H9 (cell line): Measurements from ENCODE around the gene CACNG6. TPM values are rescaled to one million over a fixed set of nuclear protein-coding genes. Genes with fewer than 3 reads are reported as not detected.

Source experiments
- DNase-seq: peaks from one replicate; pipeline ENCODE4 v3.0.0-alpha.2; 2017
- H2AFZ ChIP-seq: one replicate; pipeline ENCODE4 v1.6.1; 2013; ENCODE audit warnings: mild to moderate bottlenecking, low read length, control low read depth, moderate library complexity
- H2AK5ac ChIP-seq: 2 replicates; pipeline ENCODE4 v1.6.1; 2013; ENCODE audit warnings: low read length, control low read depth, mixed read lengths; ENCODE audit not compliant: insufficient read length
- H2BK120ac ChIP-seq: one replicate; pipeline ENCODE4 v1.6.1; 2013; ENCODE audit warnings: low read depth, mild to moderate bottlenecking, low read length, control low read depth, inconsistent platforms; ENCODE audit not compliant: poor library complexity, severe bottlenecking
- H2BK12ac ChIP-seq: 2 replicates; pipeline ENCODE4 v1.6.1; 2013; ENCODE audit warnings: low read length, control low read depth, mixed read lengths, low read depth; ENCODE audit not compliant: insufficient read length
- H2BK15ac ChIP-seq: 2 replicates; pipeline ENCODE4 v1.6.1; 2013; ENCODE audit warnings: low read depth, low read length, control low read depth
- H2BK20ac ChIP-seq: one replicate; pipeline ENCODE4 v1.6.1; 2013; ENCODE audit warnings: low read depth, mild to moderate bottlenecking, low read length, control low read depth, inconsistent platforms; ENCODE audit not compliant: poor library complexity, severe bottlenecking
- H2BK5ac ChIP-seq: 2 replicates; pipeline ENCODE4 v1.6.1; 2013; ENCODE audit warnings: low read length, control low read depth, mixed read lengths; ENCODE audit not compliant: insufficient read length
- H3K14ac ChIP-seq: 2 replicates; pipeline ENCODE4 v1.6.1; 2013; ENCODE audit warnings: low read length, control low read depth; ENCODE audit not compliant: insufficient read depth
- H3K18ac ChIP-seq: 2 replicates; pipeline ENCODE4 v1.6.1; 2013; ENCODE audit warnings: low read depth, mild to moderate bottlenecking, mixed read lengths, low read length, control low read depth; ENCODE audit not compliant: insufficient read length
- H3K23ac ChIP-seq: 2 replicates; pipeline ENCODE4 v1.6.1; 2013; ENCODE audit warnings: low read length, control low read depth, mixed read lengths, low read depth; ENCODE audit not compliant: insufficient read length
- H3K23me2 ChIP-seq: 2 replicates; pipeline ENCODE4 v1.6.1; 2013; ENCODE audit warnings: low read depth, mild to moderate bottlenecking, mixed read lengths, low read length, control low read depth; ENCODE audit not compliant: insufficient read length, poor library complexity, severe bottlenecking
- H3K27ac ChIP-seq: 2 replicates; pipeline ENCODE4 v1.5.1; 2013; ENCODE audit warnings: low read length, control low read depth, mixed read lengths, low read depth; ENCODE audit not compliant: insufficient read length
- H3K27me3 ChIP-seq: 2 replicates; pipeline ENCODE4 v1.6.1; 2013; ENCODE audit warnings: low read length, control low read depth, inconsistent platforms; ENCODE audit not compliant: insufficient read depth
- H3K4ac ChIP-seq: 2 replicates; pipeline ENCODE4 v1.6.1; 2013; ENCODE audit warnings: low read depth, mild to moderate bottlenecking, control low read depth, inconsistent platforms, low read length, moderate library complexity
- H3K4me1 ChIP-seq: 2 replicates; pipeline ENCODE4 v1.6.1; 2013; ENCODE audit warnings: low read length, control low read depth, inconsistent platforms; ENCODE audit not compliant: insufficient read depth
- H3K4me2 ChIP-seq: 2 replicates; pipeline ENCODE4 v1.6.1; 2013; ENCODE audit warnings: low read length, control low read depth, mixed read lengths; ENCODE audit not compliant: insufficient read length, insufficient read depth
- H3K56ac ChIP-seq: 2 replicates; pipeline ENCODE4 v1.6.1; 2013; ENCODE audit warnings: low read depth, mild to moderate bottlenecking, mixed read lengths, low read length, control low read depth; ENCODE audit not compliant: insufficient read length
- H3K79me1 ChIP-seq: 2 replicates; pipeline ENCODE4 v1.6.1; 2013; ENCODE audit warnings: low read depth, mild to moderate bottlenecking, moderate library complexity, low read length, control low read depth, inconsistent platforms; ENCODE audit not compliant: insufficient read depth, poor library complexity, severe bottlenecking
- H3K79me2 ChIP-seq: 2 replicates; pipeline ENCODE4 v1.6.1; 2013; ENCODE audit warnings: low read length, control low read depth, inconsistent platforms; ENCODE audit not compliant: insufficient read depth
- H3K9ac ChIP-seq: 2 replicates; pipeline ENCODE4 v1.6.1; 2013; ENCODE audit warnings: low read length, control low read depth, mixed read lengths; ENCODE audit not compliant: insufficient read length; ENCODE audit errors: extremely low read depth
- H3K9me3 ChIP-seq: one replicate; pipeline ENCODE4 v1.6.1; 2013; ENCODE audit warnings: low read depth, low read length, inconsistent platforms; ENCODE audit not compliant: control insufficient read depth
- H3T11ph ChIP-seq: one replicate; pipeline ENCODE4 v1.6.1; 2013; ENCODE audit warnings: mild to moderate bottlenecking, low read length, control low read depth, inconsistent platforms
- H4K20me1 ChIP-seq: one replicate; pipeline ENCODE4 v1.6.1; 2013; ENCODE audit not compliant: control insufficient read depth, insufficient read length, insufficient read depth
- H4K5ac ChIP-seq: 2 replicates; pipeline ENCODE4 v1.6.1; 2013; ENCODE audit warnings: low read depth, mild to moderate bottlenecking, mixed read lengths, low read length, control low read depth; ENCODE audit not compliant: insufficient read length
- H4K8ac ChIP-seq: replicated peaks from 2 replicates; pipeline ENCODE4 v1.6.1; 2013; ENCODE audit warnings: low read length, control low read depth, mixed read lengths, low read depth; ENCODE audit not compliant: insufficient read length
- H4K91ac ChIP-seq: 2 replicates; pipeline ENCODE4 v1.6.1; 2013; ENCODE audit warnings: low read depth, mild to moderate bottlenecking, moderate library complexity, mixed read lengths, low read length, control low read depth; ENCODE audit not compliant: insufficient read length
- H3K27ac Mint-ChIP-seq, 3 experiments: 2 replicates in 2 of 3; 3 replicates in 1 of 3; pipeline ENCODE4 v1.8.0; 2020 to 2021; ENCODE audit warnings: mixed read lengths in 3 of 3, mild to moderate bottlenecking in 1 of 3, moderate library complexity in 1 of 3
- H3K27me3 Mint-ChIP-seq: 2 replicates; pipeline ENCODE4 v1.8.0; 2021; ENCODE audit warnings: low read depth, mild to moderate bottlenecking, moderate library complexity, mixed read lengths
- H3K36me3 Mint-ChIP-seq, 3 experiments: 2 replicates in 2 of 3; 3 replicates in 1 of 3; pipeline ENCODE4 v1.8.0; 2020 to 2021; ENCODE audit warnings: low read depth in 3 of 3, mixed read lengths in 3 of 3; ENCODE audit not compliant: insufficient read depth in 1 of 3
- H3K4me1 Mint-ChIP-seq, 2 experiments: 2 replicates each; pipeline ENCODE4 v1.8.0; 2020; ENCODE audit warnings: mixed read lengths in 2 of 2
- H3K4me3 Mint-ChIP-seq, 2 experiments: 2 replicates in 1 of 2; 3 replicates in 1 of 2; pipeline ENCODE4 v1.8.0; 2020 to 2021; ENCODE audit warnings: mild to moderate bottlenecking in 2 of 2, mixed read lengths in 2 of 2, moderate library complexity in 1 of 2
- H3K9me3 Mint-ChIP-seq, 2 experiments: 2 replicates in 1 of 2; 3 replicates in 1 of 2; pipeline ENCODE4 v1.8.0; 2020; ENCODE audit warnings: mild to moderate bottlenecking in 2 of 2, mixed read lengths in 2 of 2, moderate library complexity in 1 of 2
- WGBS: extraction: QIAGEN DNeasy Blood & Tissue Kit; methylation state at CpG from one replicate; pipeline ENCODE4 v1.1.7; 2013; ENCODE audit warnings: missing lambda C conversion rate, low lambda C conversion rate, mixed read lengths; ENCODE audit not compliant: insufficient read length; ENCODE audit errors: extremely low coverage; 5-methylcytosine and 5-hydroxymethylcytosine counted together
- total RNA-seq: library from RNA; stranded (reverse); gene quantifications from 2 replicates; pipeline ENCODE4 v1.2.1, GENCODE V29; 2021
- TF ChIP-seq, protein P1 (sequence below): fragments of 200-600 bp; sonication (generic); conservative IDR thresholded peaks from 3 replicates; pipeline ENCODE4 v1.8.0; 2021; ENCODE audit warnings: antibody characterized with exemption, mild to moderate bottlenecking

Gene CACNG6
- total RNA-seq, 1 experiment from 2014 or later, result 1.6 TPM

DNA sequence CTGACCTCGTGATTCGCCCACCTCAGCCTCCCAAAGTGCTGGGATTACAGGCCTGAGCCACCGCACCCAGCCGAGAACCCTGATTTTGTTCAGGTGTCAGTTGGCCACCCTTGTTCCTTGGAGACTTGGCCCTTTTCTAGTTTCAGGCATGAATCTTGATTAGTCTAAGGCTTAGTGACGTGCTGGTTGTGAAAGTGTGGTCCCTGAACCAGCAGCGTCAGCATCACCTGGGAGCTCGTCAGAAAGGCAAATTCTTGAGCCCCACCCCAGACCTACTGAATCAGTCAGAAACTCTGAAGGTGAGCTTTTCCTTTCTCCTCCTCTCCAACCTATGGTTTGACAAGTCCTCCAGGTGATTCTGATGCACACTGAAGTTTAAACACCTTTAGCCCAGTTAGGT is 35.2 kb downstream of the CACNG6 start:
- no peak for DNase-seq
- H3T11ph ChIP-seq, result no peak overlapping the region
- Mint-ChIP-seq H3K4me1 (peaks cover 23 to 25% of the 10 kb centered on the region in 2 experiments), H3K9me3 (peaks cover 0 to 1% of the 10 kb centered on the region in 2 experiments; a peak in 1 of 5 replicates), H3K27ac (no peak overlapping the region), H3K27me3 (peaks cover 8% of the 10 kb centered on the region), H3K36me3 (peaks cover 0 to 3% (median 0%) of the 10 kb centered on the region in 3 experiments; a peak in 1 of 7 replicates), H3K4me3 (no peak overlapping the region)
- H3K4me2 ChIP-seq, result no peak overlapping the region
- H3K79me1 ChIP-seq, result no peaks in the 10 kb centered on the region
- no peak overlapping the region for H2BK120ac ChIP-seq
- H4K8ac ChIP-seq, result no peak overlapping the region
- H2AFZ ChIP-seq, result no peak overlapping the region
- H3K23ac ChIP-seq, result no peak overlapping the region
- no peaks in the 10 kb centered on the region for H3K79me2 ChIP-seq
- no peak overlapping the region for H3K9ac ChIP-seq
- no peaks in the 10 kb centered on the region for H3K23me2 ChIP-seq
- no peak overlapping the region for H3K4ac ChIP-seq
- H4K20me1 ChIP-seq, result no peaks in the 10 kb centered on the region
- no peak overlapping the region for H4K5ac ChIP-seq
- no peak overlapping the region for H3K14ac ChIP-seq
- no peak overlapping the region for H2BK20ac ChIP-seq
- no CpG with 5 or more reads among the region's 7 CpGs for WGBS
- H4K91ac ChIP-seq, result no peak overlapping the region
- no peak overlapping the region for H2BK5ac ChIP-seq
- H3K9me3 ChIP-seq, result no peaks in the 10 kb centered on the region
- H3K56ac ChIP-seq, result no peak overlapping the region
- TF ChIP-seq, protein P1, sequence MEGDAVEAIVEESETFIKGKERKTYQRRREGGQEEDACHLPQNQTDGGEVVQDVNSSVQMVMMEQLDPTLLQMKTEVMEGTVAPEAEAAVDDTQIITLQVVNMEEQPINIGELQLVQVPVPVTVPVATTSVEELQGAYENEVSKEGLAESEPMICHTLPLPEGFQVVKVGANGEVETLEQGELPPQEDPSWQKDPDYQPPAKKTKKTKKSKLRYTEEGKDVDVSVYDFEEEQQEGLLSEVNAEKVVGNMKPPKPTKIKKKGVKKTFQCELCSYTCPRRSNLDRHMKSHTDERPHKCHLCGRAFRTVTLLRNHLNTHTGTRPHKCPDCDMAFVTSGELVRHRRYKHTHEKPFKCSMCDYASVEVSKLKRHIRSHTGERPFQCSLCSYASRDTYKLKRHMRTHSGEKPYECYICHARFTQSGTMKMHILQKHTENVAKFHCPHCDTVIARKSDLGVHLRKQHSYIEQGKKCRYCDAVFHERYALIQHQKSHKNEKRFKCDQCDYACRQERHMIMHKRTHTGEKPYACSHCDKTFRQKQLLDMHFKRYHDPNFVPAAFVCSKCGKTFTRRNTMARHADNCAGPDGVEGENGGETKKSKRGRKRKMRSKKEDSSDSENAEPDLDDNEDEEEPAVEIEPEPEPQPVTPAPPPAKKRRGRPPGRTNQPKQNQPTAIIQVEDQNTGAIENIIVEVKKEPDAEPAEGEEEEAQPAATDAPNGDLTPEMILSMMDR, result no peak
- H3K4me1 ChIP-seq, result no peaks in the 10 kb centered on the region; the same call in 1 of the 2 replicates
- no peak overlapping the region for H3K18ac ChIP-seq
- no peak overlapping the region for H2BK12ac ChIP-seq
- H3K27me3 ChIP-seq, result no peaks in the 10 kb centered on the region
- H3K27ac ChIP-seq, result no peak overlapping the region
- no peak overlapping the region for H2BK15ac ChIP-seq
- no peak overlapping the region for H2AK5ac ChIP-seq
